ENCODE results near the gene HTR3C.
"Not testable (repeated sequence)": the region's sequence is repeated elsewhere in the genome, so short reads cannot be mapped to it uniquely, and the experiment has no call there.

Gene HTR3C

DNA sequence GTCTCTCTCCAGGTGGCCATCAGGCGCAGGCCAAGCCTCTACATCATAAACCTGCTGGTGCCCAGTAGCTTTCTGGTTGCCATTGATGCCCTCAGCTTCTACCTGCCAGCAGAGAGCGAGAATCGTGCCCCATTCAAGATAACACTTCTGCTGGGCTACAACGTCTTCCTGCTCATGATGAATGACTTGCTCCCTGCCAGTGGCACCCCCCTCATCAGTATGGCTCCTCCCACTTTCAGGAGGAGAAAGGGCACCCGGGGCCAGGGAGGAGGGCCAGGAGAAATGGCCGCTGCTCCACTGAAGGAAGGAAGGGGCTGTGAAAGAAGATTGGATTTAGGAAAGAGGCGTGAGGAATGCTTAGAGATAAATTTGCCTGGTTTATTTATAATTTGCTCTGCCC, 6.6 kb downstream of the HTR3C start:
- Histone ChIP-seq H3K4me1 (ENCODE audit: control insufficient read depth in 5 of 5, insufficient read depth in 5 of 5, low read length in 5 of 5) (no peaks in the 10 kb centered on the region), H3K9me3 (ENCODE audit: control insufficient read depth in 5 of 5, low read length in 5 of 5) (no peaks in the 10 kb centered on the region), H3K4me3 (ENCODE audit: low read depth in 1 of 5, low read length in 5 of 5) (no peak overlapping the region), H3K9ac (ENCODE audit: low read length in 5 of 5) (no peak overlapping the region), H3K36me3 (ENCODE audit: control insufficient read depth in 5 of 5, insufficient read depth in 5 of 5, low read length in 5 of 5) (no peaks in the 10 kb centered on the region), H3K27ac (ENCODE audit: low read depth, low read length) (no peak overlapping the region), H3K27me3 (ENCODE audit: control insufficient read depth in 5 of 5, insufficient read depth in 4 of 5, low read length in 5 of 5) (peaks cover 0 to 2% (median 0%) of the 10 kb centered on the region in 5 donors)

DNA sequence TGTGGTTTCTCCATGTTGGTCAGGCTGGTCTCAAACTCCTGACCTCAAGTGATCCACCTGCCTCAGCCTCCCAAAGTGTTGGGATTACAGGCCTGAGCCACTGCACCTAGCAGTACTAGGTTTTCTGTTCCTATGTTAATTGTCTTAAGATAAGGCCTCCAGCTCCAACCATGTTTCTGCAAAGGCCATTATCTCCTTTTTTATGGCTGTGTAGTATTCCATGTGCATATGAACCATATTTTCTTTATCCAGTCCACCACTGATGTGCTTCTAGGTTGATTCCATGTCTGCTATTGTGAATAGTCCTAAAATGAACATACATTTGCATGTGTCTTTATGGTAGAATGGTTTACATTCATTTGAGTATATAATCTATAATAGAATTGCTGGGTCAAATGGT, 9.8 kb downstream of the HTR3C start:
- no peaks in the 10 kb centered on the region for H3K4me1 ChIP-seq (ENCODE audit: control insufficient read depth in 5 of 5, insufficient read depth in 5 of 5, low read length in 5 of 5)
- H3K4me3 ChIP-seq (ENCODE audit: low read depth in 1 of 5, low read length in 5 of 5): no peak overlapping the region
- no peaks in the 10 kb centered on the region for H3K36me3 ChIP-seq (ENCODE audit: control insufficient read depth in 5 of 5, insufficient read depth in 5 of 5, low read length in 5 of 5)

DNA sequence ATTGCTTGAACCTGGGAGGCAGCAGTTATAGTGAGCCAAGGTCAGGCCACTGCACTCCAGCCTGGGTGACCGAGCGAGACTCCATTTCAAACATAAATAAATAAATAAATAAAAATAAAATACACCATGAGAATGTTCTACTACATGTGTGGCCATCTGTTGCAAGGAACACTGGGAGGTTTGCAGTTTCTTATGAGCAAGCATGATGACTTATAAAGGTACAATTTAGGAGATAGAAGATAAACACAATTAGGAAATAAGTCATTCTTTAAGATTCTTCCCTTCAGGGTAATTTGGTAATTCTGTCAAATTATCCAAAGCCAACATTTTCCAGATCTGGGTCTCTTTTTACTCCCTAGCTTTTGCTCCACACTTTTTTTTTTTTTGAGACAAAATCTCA, 13.4 kb downstream of the HTR3C start:
- Histone ChIP-seq H3K4me3 (ENCODE audit: low read depth in 1 of 5, low read length in 5 of 5) (no peak overlapping the region), H3K4me1 (ENCODE audit: control insufficient read depth in 5 of 5, insufficient read depth in 5 of 5, low read length in 5 of 5) (no peaks in the 10 kb centered on the region), H3K36me3 (ENCODE audit: control insufficient read depth in 5 of 5, insufficient read depth in 5 of 5, low read length in 5 of 5) (no peaks in the 10 kb centered on the region), H3K9ac (ENCODE audit: low read length in 5 of 5) (no peak overlapping the region), H3K9me3 (ENCODE audit: control insufficient read depth in 5 of 5, low read length in 5 of 5) (no peaks in the 10 kb centered on the region), H3K27ac (ENCODE audit: low read depth, low read length) (no peak overlapping the region), H3K27me3 (ENCODE audit: control insufficient read depth in 5 of 5, insufficient read depth in 4 of 5, low read length in 5 of 5) (no peaks in the 10 kb centered on the region)

More for the DNA sequence above, 9.8 kb downstream of the HTR3C start:
- no peaks in the 10 kb centered on the region for H3K9me3 ChIP-seq (ENCODE audit: control insufficient read depth in 5 of 5, low read length in 5 of 5)
- H3K27ac ChIP-seq (ENCODE audit: low read depth, low read length): no peak overlapping the region
- H3K9ac ChIP-seq (ENCODE audit: low read length in 5 of 5): no peak overlapping the region
- no peaks in the 10 kb centered on the region for H3K27me3 ChIP-seq (ENCODE audit: control insufficient read depth in 5 of 5, insufficient read depth in 4 of 5, low read length in 5 of 5)

DNA sequence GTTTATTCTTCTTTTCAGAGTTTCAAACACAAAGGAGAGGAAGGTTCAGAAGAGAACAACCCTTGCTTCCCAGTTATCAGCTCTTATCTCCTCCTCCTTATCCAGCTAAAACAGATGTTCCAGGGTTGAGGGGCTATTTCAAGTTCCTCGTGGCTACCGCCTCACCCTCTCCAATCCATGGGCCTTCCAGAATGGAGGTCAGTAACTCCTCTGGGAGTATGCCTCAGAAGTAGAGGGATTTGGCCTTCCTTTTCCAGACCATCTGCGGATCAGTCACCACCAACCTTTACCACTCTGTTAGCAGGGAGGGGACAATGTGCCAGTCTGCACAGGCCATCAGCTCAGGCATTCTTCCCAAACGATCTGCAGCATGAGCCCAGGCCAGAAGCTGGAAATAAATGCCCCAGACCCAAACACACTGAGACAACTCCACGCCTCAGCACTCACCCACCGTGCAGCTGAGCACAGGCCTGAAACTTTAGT, 14.8 kb downstream of the HTR3C start:
- no peak overlapping the region for H3K9ac ChIP-seq (ENCODE audit: low read length in 5 of 5)
- no peak overlapping the region for H3K4me3 ChIP-seq (ENCODE audit: low read depth in 1 of 5, low read length in 5 of 5)
- H3K9me3 ChIP-seq (ENCODE audit: control insufficient read depth in 5 of 5, low read length in 5 of 5): no peaks in the 10 kb centered on the region
- no peaks in the 10 kb centered on the region for H3K4me1 ChIP-seq (ENCODE audit: control insufficient read depth in 5 of 5, insufficient read depth in 5 of 5, low read length in 5 of 5)
- H3K27ac ChIP-seq (ENCODE audit: low read depth, low read length): no peak overlapping the region
- no peaks in the 10 kb centered on the region for H3K36me3 ChIP-seq (ENCODE audit: control insufficient read depth in 5 of 5, insufficient read depth in 5 of 5, low read length in 5 of 5)
- H3K27me3 ChIP-seq (ENCODE audit: control insufficient read depth in 5 of 5, insufficient read depth in 4 of 5, low read length in 5 of 5): no peaks in the 10 kb centered on the region

DNA sequence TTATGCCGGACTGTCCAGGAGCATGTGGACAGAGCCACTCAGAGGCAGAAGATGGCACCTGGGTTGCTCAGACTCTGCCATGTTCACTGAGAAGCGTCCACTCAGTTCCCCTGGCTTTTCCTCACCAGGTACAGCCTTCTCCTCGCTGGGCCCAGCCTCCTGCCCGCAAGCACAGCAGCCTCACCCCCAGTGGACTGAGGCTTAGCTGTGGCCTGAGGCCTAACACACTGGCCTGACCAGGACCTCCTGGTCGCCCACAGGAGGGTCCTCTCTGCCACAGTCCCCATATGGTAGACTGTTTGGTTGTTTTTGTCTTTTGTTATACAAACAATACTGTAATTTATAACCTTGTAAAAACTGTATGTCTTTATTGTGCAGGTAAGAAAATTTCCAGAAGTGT, 15.5 kb downstream of the HTR3C start:
- no peak overlapping the region for H3K4me3 ChIP-seq (ENCODE audit: low read depth in 1 of 5, low read length in 5 of 5)
- H3K4me1 ChIP-seq (ENCODE audit: control insufficient read depth in 5 of 5, insufficient read depth in 5 of 5, low read length in 5 of 5): no peaks in the 10 kb centered on the region
- no peaks in the 10 kb centered on the region for H3K9me3 ChIP-seq (ENCODE audit: control insufficient read depth in 5 of 5, low read length in 5 of 5)
- H3K27me3 ChIP-seq (ENCODE audit: control insufficient read depth in 5 of 5, insufficient read depth in 4 of 5, low read length in 5 of 5): no peaks in the 10 kb centered on the region
- H3K27ac ChIP-seq (ENCODE audit: low read depth, low read length): no peak overlapping the region
- H3K9ac ChIP-seq (ENCODE audit: low read length in 5 of 5): no peak overlapping the region
- no peaks in the 10 kb centered on the region for H3K36me3 ChIP-seq (ENCODE audit: control insufficient read depth in 5 of 5, insufficient read depth in 5 of 5, low read length in 5 of 5)

DNA sequence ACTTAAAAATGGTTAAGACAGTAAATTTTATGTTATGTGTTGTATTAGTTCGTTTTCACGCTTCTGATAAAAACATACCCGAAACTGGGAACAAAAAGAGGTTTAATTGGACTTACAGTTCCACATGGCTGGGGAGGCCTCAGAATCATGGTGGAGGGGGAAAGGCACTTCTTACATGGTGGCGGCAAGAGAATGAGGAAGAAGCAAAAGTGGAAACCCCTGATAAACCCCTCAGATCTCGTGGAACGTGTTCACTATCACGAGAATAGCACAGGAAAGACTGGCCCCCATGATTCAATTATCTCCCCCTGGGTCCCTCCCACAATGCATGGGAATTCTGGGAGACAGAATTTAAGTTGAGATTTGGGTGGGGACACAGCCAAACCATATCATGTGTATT, 18.3 kb downstream of the HTR3C start:
- H3K4me1 ChIP-seq (ENCODE audit: control insufficient read depth in 5 of 5, insufficient read depth in 5 of 5, low read length in 5 of 5): not testable (repeated sequence)

DNA sequence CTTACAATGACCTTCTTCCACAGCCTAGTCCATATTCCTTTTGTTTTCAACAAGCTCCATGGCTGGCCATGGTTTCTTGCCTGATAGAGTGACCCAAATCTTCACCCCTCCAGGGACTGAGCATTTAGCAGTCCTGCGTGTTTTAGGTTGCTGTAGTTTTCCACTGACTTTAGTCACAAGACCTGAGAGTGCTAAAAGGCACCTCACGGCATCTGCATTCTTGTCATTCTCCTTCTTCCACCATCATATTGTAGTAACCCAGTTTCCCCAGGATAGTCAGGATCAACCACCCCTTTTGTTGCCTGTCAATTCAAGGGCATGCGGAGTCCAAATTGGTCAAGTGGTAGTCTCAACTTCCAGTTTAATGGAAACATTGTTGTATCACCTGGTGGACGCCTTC, 20.8 kb downstream of the HTR3C start:
- Histone ChIP-seq H3K27ac (ENCODE audit: low read depth, low read length) (no peak overlapping the region), H3K36me3 (ENCODE audit: control insufficient read depth in 5 of 5, insufficient read depth in 5 of 5, low read length in 5 of 5) (no peaks in the 10 kb centered on the region), H3K9me3 (ENCODE audit: control insufficient read depth in 5 of 5, low read length in 5 of 5) (no peaks in the 10 kb centered on the region), H3K9ac (ENCODE audit: low read length in 5 of 5) (no peak overlapping the region), H3K4me1 (ENCODE audit: control insufficient read depth in 5 of 5, insufficient read depth in 5 of 5, low read length in 5 of 5) (no peaks in the 10 kb centered on the region), H3K27me3 (ENCODE audit: control insufficient read depth in 5 of 5, insufficient read depth in 4 of 5, low read length in 5 of 5) (no peaks in the 10 kb centered on the region), H3K4me3 (ENCODE audit: low read depth in 1 of 5, low read length in 5 of 5) (no peak overlapping the region)

More for the DNA sequence above, 18.3 kb downstream of the HTR3C start:
- not testable (repeated sequence) for H3K27me3 ChIP-seq (ENCODE audit: control insufficient read depth in 5 of 5, insufficient read depth in 4 of 5, low read length in 5 of 5); H3K4me3 ChIP-seq (ENCODE audit: low read depth in 1 of 5, low read length in 5 of 5); H3K36me3 ChIP-seq (ENCODE audit: control insufficient read depth in 5 of 5, insufficient read depth in 5 of 5, low read length in 5 of 5); H3K27ac ChIP-seq (ENCODE audit: low read depth, low read length); H3K9me3 ChIP-seq (ENCODE audit: control insufficient read depth in 5 of 5, low read length in 5 of 5); H3K9ac ChIP-seq (ENCODE audit: low read length in 5 of 5)

DNA sequence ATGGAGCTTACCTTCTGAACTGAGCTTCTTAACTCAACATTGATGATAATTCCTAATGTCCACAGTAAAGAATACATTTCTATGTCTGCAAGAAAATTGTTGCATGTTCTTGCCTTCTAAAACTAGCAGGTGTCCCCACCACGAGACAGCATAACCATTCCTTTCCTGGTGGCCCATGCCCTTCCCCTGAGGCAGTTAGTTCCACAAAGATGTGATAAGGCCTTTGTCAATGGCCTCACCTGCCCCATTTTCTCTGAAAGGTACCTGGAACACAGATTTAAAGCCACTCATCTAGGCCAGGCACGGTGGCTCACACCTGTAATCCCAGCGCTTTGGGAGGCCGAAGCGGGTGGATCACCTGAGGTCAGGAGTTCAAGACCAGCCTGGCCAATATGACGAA, 23.1 kb downstream of the HTR3C start:
- Histone ChIP-seq H3K9ac (ENCODE audit: low read length in 5 of 5) (no peak overlapping the region), H3K9me3 (ENCODE audit: control insufficient read depth in 5 of 5, low read length in 5 of 5) (no peaks in the 10 kb centered on the region), H3K27me3 (ENCODE audit: control insufficient read depth in 5 of 5, insufficient read depth in 4 of 5, low read length in 5 of 5) (no peaks in the 10 kb centered on the region), H3K27ac (ENCODE audit: low read depth, low read length) (no peak overlapping the region), H3K36me3 (ENCODE audit: control insufficient read depth in 5 of 5, insufficient read depth in 5 of 5, low read length in 5 of 5) (no peaks in the 10 kb centered on the region), H3K4me1 (ENCODE audit: control insufficient read depth in 5 of 5, insufficient read depth in 5 of 5, low read length in 5 of 5) (no peaks in the 10 kb centered on the region), H3K4me3 (ENCODE audit: low read depth in 1 of 5, low read length in 5 of 5) (no peak overlapping the region)

DNA sequence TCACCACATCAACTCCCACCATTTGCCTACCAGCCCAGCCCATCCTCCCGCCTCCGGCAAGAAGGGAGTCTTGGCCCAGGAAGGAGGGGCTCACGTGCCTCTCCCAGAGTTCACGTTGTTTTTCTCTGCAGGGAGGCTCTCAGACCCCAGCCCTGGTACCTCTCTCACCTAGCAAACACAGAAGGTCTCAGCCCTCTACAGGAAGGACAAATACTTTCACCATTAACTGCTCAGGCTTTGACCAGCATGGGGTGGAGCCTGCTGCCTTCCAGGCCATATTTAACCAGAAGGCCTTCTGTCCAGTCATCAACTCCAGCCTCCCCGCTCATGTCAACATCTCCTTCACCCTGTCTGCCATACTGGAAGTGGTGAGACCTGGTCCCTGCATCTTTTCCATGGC, 25.0 kb downstream of the HTR3C start:
- no peak overlapping the region for H3K9ac ChIP-seq (ENCODE audit: low read length in 5 of 5)
- no peaks in the 10 kb centered on the region for H3K4me1 ChIP-seq (ENCODE audit: control insufficient read depth in 5 of 5, insufficient read depth in 5 of 5, low read length in 5 of 5)
- no peaks in the 10 kb centered on the region for H3K27me3 ChIP-seq (ENCODE audit: control insufficient read depth in 5 of 5, insufficient read depth in 4 of 5, low read length in 5 of 5)
- no peak overlapping the region for H3K27ac ChIP-seq (ENCODE audit: low read depth, low read length)
- no peaks in the 10 kb centered on the region for H3K36me3 ChIP-seq (ENCODE audit: control insufficient read depth in 5 of 5, insufficient read depth in 5 of 5, low read length in 5 of 5)
- no peaks in the 10 kb centered on the region for H3K9me3 ChIP-seq (ENCODE audit: control insufficient read depth in 5 of 5, low read length in 5 of 5)
- H3K4me3 ChIP-seq (ENCODE audit: low read depth in 1 of 5, low read length in 5 of 5): no peak overlapping the region

DNA sequence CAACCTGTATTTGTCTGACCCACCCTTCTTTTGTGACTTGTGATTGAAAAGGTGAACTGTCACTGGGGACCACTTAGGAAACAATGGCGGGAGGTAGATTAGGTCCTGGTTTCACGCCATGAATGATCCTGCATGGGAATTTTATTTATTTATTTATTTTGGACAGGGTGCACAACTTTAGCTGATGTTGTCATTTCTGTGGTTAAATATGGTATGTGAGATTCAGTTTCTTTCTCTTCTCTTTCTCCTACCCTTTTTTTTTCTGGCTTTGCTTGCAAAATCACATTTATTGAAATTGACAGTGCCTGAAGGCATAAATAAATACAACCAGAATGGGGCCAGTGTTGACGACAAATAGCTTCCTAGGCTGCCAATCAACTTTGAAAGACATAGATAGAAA, 26.0 kb downstream of the HTR3C start:
- H3K9ac ChIP-seq (ENCODE audit: low read length in 5 of 5): no peak overlapping the region
- no peak overlapping the region for H3K27ac ChIP-seq (ENCODE audit: low read depth, low read length)
- no peaks in the 10 kb centered on the region for H3K9me3 ChIP-seq (ENCODE audit: control insufficient read depth in 5 of 5, low read length in 5 of 5)
- H3K27me3 ChIP-seq (ENCODE audit: control insufficient read depth in 5 of 5, insufficient read depth in 4 of 5, low read length in 5 of 5): no peaks in the 10 kb centered on the region
- H3K4me3 ChIP-seq (ENCODE audit: low read depth in 1 of 5, low read length in 5 of 5): no peak overlapping the region
- H3K4me1 ChIP-seq (ENCODE audit: control insufficient read depth in 5 of 5, insufficient read depth in 5 of 5, low read length in 5 of 5): no peaks in the 10 kb centered on the region
- no peaks in the 10 kb centered on the region for H3K36me3 ChIP-seq (ENCODE audit: control insufficient read depth in 5 of 5, insufficient read depth in 5 of 5, low read length in 5 of 5)
